GM12864 (cell line): ENCODE data around the gene BFAR.
"Not testable (repeated sequence)": the region's sequence is repeated elsewhere in the genome, so short reads cannot be mapped to it uniquely, and the experiment has no call there.

Source experiments
- DNase-seq: peaks from one replicate; pipeline ENCODE4 v3.0.0-alpha.2; 2011; ENCODE audit warnings: low read depth
- H3K4me3 ChIP-seq: 2 replicates; pipeline ENCODE4 v1.5.1; 2011; ENCODE audit warnings: mild to moderate bottlenecking, low read depth, low read length, control low read depth
- TF ChIP-seq, protein P1 (sequence below): IDR thresholded peaks from 2 replicates; pipeline ENCODE4 v1.5.1; 2011; ENCODE audit warnings: low read depth, mild to moderate bottlenecking, moderate library complexity, low read length, control low read depth, inconsistent platforms; ENCODE audit errors: missing control alignments

BFAR gene

DNA sequence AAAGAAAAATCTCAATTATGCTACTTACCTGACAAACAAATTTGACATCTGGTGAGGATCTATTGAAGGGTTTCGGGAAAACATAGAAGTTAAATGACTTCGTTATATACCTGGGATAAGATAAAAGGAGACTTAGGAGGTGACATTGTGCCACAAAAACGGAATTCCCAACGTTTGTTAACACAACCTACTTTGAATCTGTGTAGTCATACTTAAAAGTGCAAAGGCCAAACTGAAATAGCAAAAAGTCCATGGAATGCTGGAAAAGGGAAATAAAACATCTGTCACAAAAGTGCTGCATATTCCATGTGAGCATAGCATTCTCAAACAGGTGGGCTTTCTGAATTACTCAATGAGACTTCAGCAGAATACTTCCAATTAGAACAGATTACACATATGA lies 5.7 kb upstream of the BFAR start:
- H3K4me3 ChIP-seq, result no peak overlapping the region
- no peak for DNase-seq
- TF ChIP-seq, protein P1, sequence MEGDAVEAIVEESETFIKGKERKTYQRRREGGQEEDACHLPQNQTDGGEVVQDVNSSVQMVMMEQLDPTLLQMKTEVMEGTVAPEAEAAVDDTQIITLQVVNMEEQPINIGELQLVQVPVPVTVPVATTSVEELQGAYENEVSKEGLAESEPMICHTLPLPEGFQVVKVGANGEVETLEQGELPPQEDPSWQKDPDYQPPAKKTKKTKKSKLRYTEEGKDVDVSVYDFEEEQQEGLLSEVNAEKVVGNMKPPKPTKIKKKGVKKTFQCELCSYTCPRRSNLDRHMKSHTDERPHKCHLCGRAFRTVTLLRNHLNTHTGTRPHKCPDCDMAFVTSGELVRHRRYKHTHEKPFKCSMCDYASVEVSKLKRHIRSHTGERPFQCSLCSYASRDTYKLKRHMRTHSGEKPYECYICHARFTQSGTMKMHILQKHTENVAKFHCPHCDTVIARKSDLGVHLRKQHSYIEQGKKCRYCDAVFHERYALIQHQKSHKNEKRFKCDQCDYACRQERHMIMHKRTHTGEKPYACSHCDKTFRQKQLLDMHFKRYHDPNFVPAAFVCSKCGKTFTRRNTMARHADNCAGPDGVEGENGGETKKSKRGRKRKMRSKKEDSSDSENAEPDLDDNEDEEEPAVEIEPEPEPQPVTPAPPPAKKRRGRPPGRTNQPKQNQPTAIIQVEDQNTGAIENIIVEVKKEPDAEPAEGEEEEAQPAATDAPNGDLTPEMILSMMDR, result no peak

DNA sequence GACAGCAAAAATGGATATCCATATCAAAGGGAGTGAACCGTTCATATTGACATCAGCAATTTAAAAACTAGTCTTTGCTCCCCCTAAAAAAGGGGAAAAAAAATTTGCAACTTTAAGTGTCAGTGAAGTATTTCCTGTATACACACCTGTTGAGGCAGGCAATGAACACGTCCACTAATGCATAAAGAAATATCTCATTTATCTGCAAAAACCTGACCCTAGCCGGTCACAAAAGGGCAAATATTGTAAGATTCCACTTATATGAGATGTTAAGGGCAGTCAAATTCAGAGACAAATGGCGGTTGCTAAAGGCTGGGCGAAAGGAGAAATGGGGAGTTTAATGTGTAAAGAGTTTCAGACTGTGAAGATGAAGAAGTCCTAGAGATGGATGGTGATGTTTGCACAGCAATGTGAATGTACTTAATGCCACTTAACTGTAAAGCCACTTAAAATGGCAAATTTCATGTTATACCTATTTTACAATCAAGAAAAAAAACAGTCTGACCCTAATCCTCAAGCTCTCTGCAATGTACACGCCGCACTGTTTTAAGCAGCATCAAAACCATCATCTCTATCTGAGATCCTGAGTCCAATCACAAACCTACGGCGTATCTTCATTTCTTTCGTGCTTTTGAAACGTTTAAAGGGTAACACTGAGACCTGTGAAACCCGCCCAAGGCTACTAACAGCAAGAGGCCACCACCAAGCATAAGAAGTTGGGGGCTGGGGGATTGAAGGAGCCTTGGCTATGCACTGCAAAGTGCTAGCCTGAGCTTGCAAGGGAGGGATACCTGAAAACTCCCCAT lies 3.7 kb upstream of the BFAR start:
- H3K4me3 ChIP-seq, result peak overlapping the region; percentile 67
- no peak for DNase-seq
- TF ChIP-seq, protein P1, result no peak

DNA sequence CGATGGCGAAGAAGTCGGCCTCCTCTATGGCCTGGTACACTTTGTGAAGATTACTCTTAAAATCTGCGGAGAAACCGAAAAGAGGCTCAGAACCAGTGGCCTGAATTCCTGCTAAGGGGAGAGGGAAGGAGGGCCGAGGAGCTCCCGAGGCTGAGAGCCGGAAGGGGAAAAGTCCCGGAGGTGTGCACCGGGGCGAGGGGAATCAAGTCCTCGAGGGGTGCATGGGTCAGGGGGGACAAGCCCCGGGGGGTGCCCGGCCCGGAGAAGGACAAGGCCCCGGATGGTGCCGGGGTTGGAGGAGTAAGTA lies 3.2 kb upstream of the BFAR start:
- DNase-seq, result no peak
- TF ChIP-seq, protein P1, result no peak
- H3K4me3 ChIP-seq, result peak overlapping the region; percentile 67

DNA sequence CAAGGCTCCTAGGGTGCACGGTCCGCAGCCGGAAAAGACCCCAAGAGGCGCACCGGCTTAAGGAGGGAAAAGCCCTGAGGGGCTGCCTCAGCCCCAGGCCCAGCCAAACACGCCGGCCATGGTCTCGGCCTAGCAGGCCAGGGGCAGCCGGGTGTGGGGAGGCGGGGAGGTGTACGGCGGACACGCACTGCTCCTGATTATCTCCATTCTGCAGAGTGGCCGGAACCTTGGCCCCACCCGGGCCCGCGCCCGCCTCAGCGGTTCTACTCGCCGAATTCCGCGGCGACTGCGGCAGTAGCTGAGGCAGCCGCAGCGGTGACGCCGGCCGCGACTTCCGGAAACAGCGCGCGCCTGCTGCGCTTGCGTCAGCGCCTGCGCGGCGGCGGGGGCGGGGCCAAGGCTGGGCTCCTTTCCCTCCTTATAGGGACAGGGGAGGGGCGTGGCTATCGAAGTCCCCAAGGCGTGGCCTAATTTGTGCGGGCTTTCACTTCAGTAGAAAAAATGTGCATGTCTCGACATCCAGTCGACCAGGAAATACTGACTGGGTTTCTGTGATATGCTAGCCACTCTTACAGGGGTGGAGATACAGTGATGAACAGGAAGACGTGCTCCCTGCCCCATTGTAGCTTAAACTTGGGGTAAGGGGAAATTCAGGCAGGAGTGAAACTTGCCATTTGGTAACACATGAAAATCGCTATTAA lies 2.7 kb upstream of the BFAR start, which contains the start of gene PARN:
Gene PARN (minus strand): TSS at position 342 of the 701 bp plus-strand sequence. CDS start 135 bp downstream, at position 207.
- TF ChIP-seq, protein P1, result no peak
- peak; percentile 95 for DNase-seq
- peak within 1 kb of the TSS; percentile 67 for H3K4me3 ChIP-seq

DNA sequence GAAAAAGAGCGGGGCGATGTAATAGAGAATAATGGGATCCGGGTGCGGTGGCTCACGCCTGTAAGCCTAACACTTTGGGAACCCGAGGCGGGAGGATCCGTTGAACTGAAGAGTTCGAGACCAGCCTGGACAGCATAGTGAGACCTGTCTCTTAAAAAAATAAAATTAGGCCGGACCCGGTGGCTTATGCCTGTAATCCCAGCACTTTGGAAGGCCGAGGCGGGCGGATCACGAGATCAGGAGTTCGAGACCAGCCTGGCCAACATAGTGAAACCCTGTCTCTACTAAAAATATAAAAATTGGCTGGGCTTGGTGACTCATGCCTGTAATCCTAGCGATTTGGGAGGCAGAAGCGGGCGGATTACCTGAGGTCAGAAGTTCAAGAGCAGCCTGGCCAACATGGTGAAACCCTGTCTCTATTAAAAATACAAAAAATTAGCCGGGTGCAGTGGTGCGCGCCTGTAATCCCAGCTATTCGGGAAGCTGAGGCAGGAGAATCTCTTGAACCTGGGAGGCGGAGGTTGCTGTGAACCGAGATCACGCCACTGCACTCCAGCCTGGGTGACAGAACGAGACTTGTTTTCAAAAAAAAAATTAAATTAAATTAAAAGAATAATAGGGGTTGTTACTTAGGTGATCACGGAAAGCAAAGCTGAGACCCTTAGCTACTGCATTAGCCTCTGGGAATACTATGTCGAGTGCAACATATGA lies 2.0 kb upstream of the BFAR start:
- DNase-seq, result not testable (repeated sequence)
- H3K4me3 ChIP-seq, result peak overlapping the region; percentile 33; the same call in 1 of the 2 replicates

DNA sequence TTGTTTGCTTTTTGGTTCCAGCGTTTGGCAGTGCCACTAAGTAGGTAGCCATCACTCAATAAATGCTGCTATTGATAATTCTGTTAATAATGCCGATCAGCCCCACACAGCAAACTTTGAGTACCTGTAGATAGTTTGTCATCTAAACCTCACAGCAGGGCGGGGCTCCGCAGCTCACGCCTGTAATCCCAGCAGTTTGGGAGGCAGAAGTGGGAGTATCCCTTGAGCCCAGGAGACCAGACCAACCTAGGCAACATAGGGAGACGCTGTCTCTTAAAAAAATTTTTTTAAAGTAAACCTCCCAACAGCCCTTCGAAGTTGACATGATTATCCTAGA lies 1.6 kb downstream of the BFAR start:
- DNase-seq, result no peak
- H3K4me3 ChIP-seq, result peak overlapping the region; percentile 96
- TF ChIP-seq, protein P1, result no peak

DNA sequence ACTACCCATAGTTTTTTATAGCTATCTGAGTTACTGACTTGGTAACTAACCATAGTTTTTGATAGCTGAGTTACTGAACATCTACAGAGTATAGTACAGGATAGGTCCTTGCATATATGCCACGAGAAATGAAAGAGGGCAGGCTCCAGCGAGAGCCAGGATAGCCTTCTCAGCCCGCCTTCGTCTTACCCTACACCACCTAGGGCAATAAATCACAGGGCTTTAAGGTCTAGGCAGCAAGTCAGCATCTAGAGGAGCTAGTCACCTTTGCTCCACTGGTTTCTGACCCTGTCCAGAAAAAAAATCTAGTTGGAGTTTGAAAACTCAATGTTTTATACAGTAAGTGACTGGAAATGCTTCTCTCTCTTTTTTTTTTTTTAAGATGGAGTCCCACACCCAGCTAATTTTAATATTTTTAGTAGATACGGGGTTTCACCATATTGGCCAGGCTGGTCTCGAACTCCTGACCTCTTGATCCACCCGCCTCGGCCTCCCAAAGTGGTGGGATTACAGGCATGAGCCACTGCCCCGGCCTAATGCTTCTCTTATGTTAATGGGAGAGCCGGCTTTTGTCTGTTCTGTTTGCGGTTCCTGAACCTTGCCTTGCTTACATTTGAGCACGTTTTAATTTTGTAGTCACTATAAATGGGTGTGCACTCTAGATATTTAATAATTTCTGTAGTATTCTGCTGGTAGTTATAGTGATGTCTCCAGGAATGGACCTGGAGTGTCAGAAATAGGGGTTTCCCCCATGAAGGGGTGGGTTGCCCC lies 2.8 kb downstream of the BFAR start:
- H3K4me3 ChIP-seq, result no peak overlapping the region
- no peak for DNase-seq

DNA sequence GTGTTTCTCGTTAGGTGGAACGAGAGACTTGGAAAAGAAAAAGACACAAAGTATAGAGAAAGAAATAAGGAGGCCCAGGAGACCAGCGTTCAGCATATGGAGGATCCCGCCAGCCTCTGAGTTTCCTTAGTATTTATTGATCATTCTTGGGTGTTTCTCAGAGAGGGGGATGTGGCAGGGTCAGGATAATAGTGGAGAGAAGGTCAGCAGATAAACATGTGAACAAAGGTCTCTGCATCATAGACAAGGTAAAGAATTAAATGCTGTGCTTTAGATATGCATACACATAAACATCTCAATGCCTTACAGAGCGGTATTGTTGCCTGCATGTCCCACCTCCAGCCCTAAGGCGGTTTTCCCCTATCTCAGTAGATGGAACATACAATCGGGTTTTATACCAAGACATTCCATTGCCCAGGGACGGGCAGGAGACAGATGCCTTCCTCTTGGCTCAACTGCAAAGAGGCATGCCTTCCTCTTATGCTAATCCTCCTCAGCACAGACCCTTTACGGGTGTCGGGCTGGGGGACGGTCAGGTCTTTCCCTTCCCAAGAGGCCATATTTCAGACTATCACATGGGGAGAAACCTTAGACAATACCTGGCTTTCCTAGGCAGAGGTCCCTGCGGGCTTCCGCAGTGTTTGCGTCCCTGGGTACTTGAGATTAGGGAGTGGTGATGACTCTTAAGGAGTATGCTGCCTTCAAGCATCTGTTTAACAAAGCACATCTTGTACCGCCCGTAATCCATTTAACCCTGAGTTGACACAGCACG lies 3.6 kb downstream of the BFAR start:
- DNase-seq, H3K4me3 ChIP-seq: not testable (repeated sequence)

More for the DNA sequence above, 2.8 kb downstream of the BFAR start:
- TF ChIP-seq, protein P1, result no peak

DNA sequence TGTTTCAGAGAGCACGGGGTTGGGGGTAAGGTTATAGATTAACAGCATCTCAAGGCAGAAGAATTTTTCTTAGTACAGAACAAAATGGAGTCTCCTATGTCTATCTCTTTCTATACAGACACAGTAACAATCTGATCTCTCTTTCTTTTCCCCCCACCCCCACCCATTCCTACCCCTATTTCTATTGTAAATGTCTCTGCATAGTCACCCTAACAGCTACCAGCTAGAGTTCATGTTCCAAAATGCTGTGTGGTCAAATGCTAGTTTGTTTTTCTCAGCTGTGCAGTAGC lies 4.1 kb downstream of the BFAR start:
- not testable (repeated sequence) for DNase-seq, H3K4me3 ChIP-seq
